ENCODE measurements around the gene KIF19. TPM values are rescaled to one million over a fixed set of nuclear protein-coding genes. Genes with fewer than 3 reads are reported as not detected.

Gene KIF19
- total RNA-seq, 4 donors from 2014 or later: 0.65 to 0.91 (median 0.68) TPM; not detected in 1

DNA sequence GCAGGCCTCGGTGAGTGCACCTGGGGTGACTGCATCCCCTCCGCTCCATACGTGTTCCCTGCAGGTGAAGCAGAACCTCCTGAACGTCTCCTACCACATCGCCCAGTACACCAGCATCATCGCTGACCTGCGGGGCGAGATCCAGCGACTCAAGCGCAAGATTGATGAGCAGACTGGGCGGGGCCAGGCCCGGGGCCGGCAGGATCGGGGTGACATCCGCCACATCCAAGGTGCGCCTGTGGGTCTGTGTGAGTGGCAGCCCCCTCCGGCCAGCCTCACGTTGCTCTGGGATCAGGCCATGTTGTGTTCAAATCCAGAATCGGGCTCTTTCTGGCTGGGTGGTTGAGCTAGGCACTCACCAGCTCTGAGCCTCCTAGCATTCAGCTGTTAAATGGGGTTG is 23.1 kb downstream of the KIF19 start:
- TF ChIP-seq POLR2A (IDR thresholded peaks at IDR 0.05): no peak
- no peak for TF ChIP-seq CTCF (IDR thresholded peaks at IDR 0.05)
- intact Hi-C loops (cut with DNase I; ENCODE audit: low total_unique reads): no loop called here
- no peak for DNase-seq (ENCODE audit: low spot score in 2 of 2)
- no peak overlapping the region for H3K4me3 ChIP-seq (ENCODE audit: low read depth, poor library complexity, severe bottlenecking)
- WGBS, 2 donors: 69 to 77% methylated on average over 10 to 16 of the region's 19 CpGs

GRCh38 chr17:74350486-74350885 is 24.5 kb downstream of the KIF19 start:
- intact Hi-C loops (cut with DNase I; ENCODE audit: low total_unique reads): no loop called here
- H3K4me3 ChIP-seq (ENCODE audit: low read depth, poor library complexity, severe bottlenecking): no peak overlapping the region
- 83 to 85% methylated on average over 19 to 20 of the region's 20 CpGs for WGBS, 2 donors
- no peak for DNase-seq (ENCODE audit: low spot score in 2 of 2)
- TF ChIP-seq CTCF (IDR thresholded peaks at IDR 0.05) (no peak), POLR2A (IDR thresholded peaks at IDR 0.05) (no peak)

GRCh38 chr17:74351552-74352210 is 25.7 kb downstream of the KIF19 start:
- TF ChIP-seq POLR2A (IDR thresholded peaks at IDR 0.05) (no peak), CTCF (IDR thresholded peaks at IDR 0.05) (no peak)
- DNase-seq (ENCODE audit: low spot score in 2 of 2): no peak
- 27 to 53% methylated on average over 8 to 23 of the region's 55 CpGs for WGBS, 2 donors
- intact Hi-C loops (cut with DNase I; ENCODE audit: low total_unique reads): no loop called here
- H3K4me3 ChIP-seq (ENCODE audit: low read depth, poor library complexity, severe bottlenecking): no peak overlapping the region

DNA sequence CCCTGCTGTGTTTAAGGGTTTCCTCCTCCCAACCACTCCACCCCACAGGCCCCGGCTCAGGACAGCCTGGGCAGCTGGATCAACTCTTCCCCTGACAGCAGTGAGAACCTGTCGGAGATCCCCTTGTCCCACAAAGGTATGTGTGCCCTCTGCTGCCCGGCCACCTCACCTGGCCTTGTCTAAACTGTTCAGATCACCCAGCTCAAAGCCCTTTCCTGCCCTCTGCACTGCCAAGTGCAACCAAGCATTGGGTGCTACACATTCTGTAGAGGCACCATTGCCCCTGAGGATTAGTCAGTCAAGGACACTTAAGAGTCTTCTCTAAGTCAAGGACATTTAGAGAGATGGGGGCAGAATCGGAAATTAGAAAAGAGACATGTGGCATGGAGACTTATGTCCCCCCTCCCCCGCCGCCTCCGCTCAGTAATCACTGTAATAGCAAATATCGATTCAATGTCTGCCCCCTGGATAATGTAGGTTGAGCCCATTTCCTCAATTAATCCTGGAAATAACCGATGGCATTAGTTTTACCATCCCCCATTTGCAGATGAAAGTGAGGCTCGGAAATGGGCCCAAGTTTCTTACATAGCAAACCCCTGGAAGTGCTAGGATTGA is 27.5 kb downstream of the KIF19 start:
- intact Hi-C loops (cut with DNase I; ENCODE audit: low total_unique reads): no loop called here
- DNase-seq (ENCODE audit: low spot score in 2 of 2): no peak
- TF ChIP-seq POLR2A (IDR thresholded peaks at IDR 0.05) (no peak), CTCF (IDR thresholded peaks at IDR 0.05) (no peak)
- 80 to 81% methylated on average over 10 of the region's 10 CpGs for WGBS, 2 donors
- no peak overlapping the region for H3K4me3 ChIP-seq (ENCODE audit: low read depth, poor library complexity, severe bottlenecking)

DNA sequence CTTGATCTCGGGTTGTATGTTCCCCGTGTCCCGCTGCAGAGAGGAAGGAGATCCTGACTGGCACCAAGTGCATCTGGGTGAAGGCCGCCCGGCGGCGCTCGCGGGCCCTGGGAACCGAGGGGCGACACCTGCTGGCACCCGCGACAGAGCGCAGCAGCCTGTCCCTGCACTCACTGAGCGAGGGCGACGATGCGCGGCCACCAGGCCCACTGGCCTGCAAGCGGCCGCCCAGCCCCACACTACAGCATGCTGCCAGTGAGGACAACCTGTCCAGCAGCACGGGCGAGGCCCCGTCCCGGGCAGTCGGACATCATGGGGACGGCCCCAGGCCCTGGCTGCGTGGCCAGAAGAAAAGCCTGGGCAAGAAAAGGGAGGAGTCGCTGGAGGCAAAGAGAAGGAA is 28.1 kb downstream of the KIF19 start:
- 28 to 55% methylated on average over 14 to 22 of the region's 29 CpGs for WGBS, 2 donors
- H3K4me3 ChIP-seq (ENCODE audit: low read depth, poor library complexity, severe bottlenecking): no peak overlapping the region
- intact Hi-C loops (cut with DNase I; ENCODE audit: low total_unique reads): no loop called here
- TF ChIP-seq CTCF (IDR thresholded peaks at IDR 0.05) (no peak), POLR2A (IDR thresholded peaks at IDR 0.05) (no peak)
- DNase-seq (ENCODE audit: low spot score in 2 of 2): no peak
